HepG2 (cell line): ENCODE data around the gene LYG2. TPM values are rescaled to one million over a fixed set of nuclear protein-coding genes. Genes with fewer than 3 reads are reported as not detected.
"Not testable (repeated sequence)": the region's sequence is repeated elsewhere in the genome, so short reads cannot be mapped to it uniquely, and the experiment has no call there.

Source experiments
- ATAC-seq: fragments of 200-7000 bp; cut with Tn5 transposase; 3 replicates; pipeline ENCODE4 v1.9.1; 2020; ENCODE audit warnings: mild to moderate bottlenecking, moderate library complexity
- BruUV-seq: library from RNA; stranded (reverse); fragments of 400-500 nt; replicated peaks from 2 replicates; lab custom pipeline; 2021; lab: Mats Ljungman, UMichigan
- CTCF ChIA-PET: fragments of 300-600 bp; formaldehyde crosslinking; extraction: SDS; loops from one replicate; lab custom pipeline; 2021; ENCODE audit warnings: low total read pairs, inconsistent platforms, low intra/inter-chr PET ratio; lab: Yijun Ruan, JAX
- POLR2A ChIA-PET: fragments of 350-600 bp; sonication (Branson Sonifier 250); formaldehyde crosslinking; loops from one replicate; lab custom pipeline; 2020; ENCODE audit warnings: antibody characterized with exemption, inconsistent platforms; lab: Yijun Ruan, JAX
- DNase-seq: peaks from one replicate; pipeline ENCODE4 v3.0.0-alpha.2; 2015; ENCODE audit warnings: low spot score
- FAIRE-seq: peaks from 3 replicates; lab custom pipeline; 2011; peaks lifted over from hg19 to GRCh38; lab: Jason Lieb, UNC
- H2AFZ ChIP-seq: one replicate; pipeline ENCODE4 v1.6.1; 2011; ENCODE audit warnings: low read length, inconsistent platforms
- H3K27ac ChIP-seq: fragments of 300-600 bp; 3 replicates; pipeline ENCODE4 v1.8.0; 2011; ENCODE audit warnings: mixed run types, mild to moderate bottlenecking, mixed read lengths, low read length, inconsistent platforms; ENCODE audit not compliant: insufficient read depth; ENCODE audit errors: extremely low read length
- H3K27me3 ChIP-seq, 2 experiments: fragments of 200-600 bp in 1 of 2; 2 replicates in 1 of 2; 3 replicates in 1 of 2; pipeline versions ENCODE4 v1.6.0 to v1.8.0; 2011; ENCODE audit warnings: low read length in 2 of 2, mild to moderate bottlenecking in 2 of 2, moderate library complexity in 2 of 2, inconsistent platforms in 1 of 2; ENCODE audit not compliant: insufficient read depth in 2 of 2, control insufficient read depth in 1 of 2
- H3K36me3 ChIP-seq, 2 experiments: fragments of 200-600 bp in 1 of 2; replicated peaks in 1 of 2; 2 replicates in 1 of 2; 3 replicates in 1 of 2; pipeline versions ENCODE4 v1.5.1 to v1.8.0; 2011; ENCODE audit warnings: low read length in 2 of 2, inconsistent platforms in 1 of 2; ENCODE audit not compliant: insufficient read depth in 2 of 2, control insufficient read depth in 1 of 2
- H3K4me1 ChIP-seq: 2 replicates; pipeline ENCODE4 v1.5.1; 2012; ENCODE audit warnings: low read length, inconsistent platforms; ENCODE audit not compliant: insufficient read depth
- H3K4me2 ChIP-seq: 2 replicates; pipeline ENCODE4 v1.6.0; 2011; ENCODE audit warnings: low read depth, low read length, inconsistent platforms
- H3K4me3 ChIP-seq, 3 experiments: fragments of 200-600 bp in 1 of 3; sonication (generic), shearing (Covaris generic) in 1 of 3; replicated peaks in 1 of 3; 2 replicates each; pipeline ENCODE4 v1.5.1; 2011 to 2016; ENCODE audit warnings: low read length in 3 of 3, inconsistent platforms in 2 of 3, low read depth in 2 of 3, mild to moderate bottlenecking in 2 of 3, control low read depth in 1 of 3, mixed read lengths in 1 of 3; ENCODE audit not compliant: insufficient read depth in 1 of 3
- H3K79me2 ChIP-seq: one replicate; pipeline ENCODE4 v1.6.1; 2011; ENCODE audit warnings: low read length, inconsistent platforms; ENCODE audit not compliant: insufficient read depth
- H3K9ac ChIP-seq: 2 replicates; pipeline ENCODE4 v1.6.0; 2011; ENCODE audit warnings: mild to moderate bottlenecking, low read depth, low read length, inconsistent platforms; ENCODE audit not compliant: insufficient read depth
- H3K9me3 ChIP-seq: 2 replicates; pipeline ENCODE4 v1.5.1; 2012; ENCODE audit warnings: mild to moderate bottlenecking, low read length
- H4K20me1 ChIP-seq: 2 replicates; pipeline ENCODE4 v1.6.0; 2011; ENCODE audit warnings: inconsistent platforms, mild to moderate bottlenecking, low read length, moderate library complexity; ENCODE audit not compliant: insufficient read depth
- ERF ChIP-seq: IDR thresholded peaks from 2 replicates; pipeline ENCODE4 v1.6.1; 2018; ENCODE audit warnings: missing biosample characterization, missing genetic modification reagents
- ESRRA ChIP-seq: sonication (generic); formaldehyde crosslinking; IDR thresholded peaks from 2 replicates; pipeline ENCODE4 v1.5.1; 2020; ENCODE audit warnings: mild to moderate bottlenecking, low read depth, missing genetic modification reagents
- POGK ChIP-seq: sonication (generic); formaldehyde crosslinking; conservative IDR thresholded peaks from 2 replicates; pipeline ENCODE4 v1.8.0; 2022; ENCODE audit warnings: mild to moderate bottlenecking, moderate library complexity, missing genetic modification reagents
- TARDBP ChIP-seq: sonication (generic); formaldehyde crosslinking; IDR thresholded peaks from 2 replicates; pipeline ENCODE4 v1.8.0; 2022; ENCODE audit warnings: mild to moderate bottlenecking, missing genetic modification reagents
- ZFP36 ChIP-seq: fragments of 150-350 bp; IDR thresholded peaks from 2 replicates; pipeline ENCODE4 v1.6.1; 2018; ENCODE audit warnings: borderline replicate concordance, low read length, low read depth; ENCODE audit not compliant: partially characterized antibody
- ZGPAT ChIP-seq: IDR thresholded peaks from 2 replicates; pipeline ENCODE4 v1.6.1; 2016; ENCODE audit warnings: mild to moderate bottlenecking
- ZNF10 ChIP-seq: sonication (generic); formaldehyde crosslinking; IDR thresholded peaks from 2 replicates; pipeline ENCODE4 v1.4.0; 2020; ENCODE audit warnings: mild to moderate bottlenecking, low read depth, missing genetic modification reagents, borderline replicate concordance
- ZNF18 ChIP-seq: sonication (generic); formaldehyde crosslinking; IDR thresholded peaks from 2 replicates; pipeline ENCODE4 v1.8.0; 2022; ENCODE audit warnings: mild to moderate bottlenecking, missing genetic modification reagents; ENCODE audit not compliant: insufficient replicate concordance
- ZNF335 ChIP-seq: sonication (generic); formaldehyde crosslinking; IDR thresholded peaks from 2 replicates; pipeline ENCODE4 v1.4.0; 2020; ENCODE audit warnings: missing genetic modification reagents
- ZNF33A ChIP-seq: sonication (generic); formaldehyde crosslinking; IDR thresholded peaks from 2 replicates; pipeline ENCODE4 v1.5.1; 2020; ENCODE audit warnings: missing genetic modification reagents, mild to moderate bottlenecking, moderate library complexity, borderline replicate concordance
- ZNF34 ChIP-seq: sonication (generic); formaldehyde crosslinking; IDR thresholded peaks from 2 replicates; pipeline ENCODE4 v1.4.0; 2020; ENCODE audit warnings: mild to moderate bottlenecking, missing genetic modification reagents, borderline replicate concordance
- ZNF557 ChIP-seq: sonication (generic); formaldehyde crosslinking; IDR thresholded peaks from 2 replicates; pipeline ENCODE4 v1.4.0; 2020; ENCODE audit warnings: missing genetic modification reagents
- ZNF713 ChIP-seq: sonication (generic); formaldehyde crosslinking; IDR thresholded peaks from 2 replicates; pipeline ENCODE4 v1.4.0; 2020; ENCODE audit warnings: mild to moderate bottlenecking, missing genetic modification reagents
- ZNF883 ChIP-seq: sonication (generic); formaldehyde crosslinking; IDR thresholded peaks from 2 replicates; pipeline ENCODE4 v1.5.1; 2020; ENCODE audit warnings: mild to moderate bottlenecking, missing genetic modification reagents; ENCODE audit errors: not compliant biosample characterization
- WGBS: methylation state at CpG from one replicate; pipeline ENCODE4 v1.1.6; 2017; ENCODE audit warnings: low lambda C conversion rate; 5-methylcytosine and 5-hydroxymethylcytosine counted together
- in situ Hi-C: cut with HindIII; loops from 2 replicates; pipeline ENCODE4 v1.10.0; 2017; ENCODE audit warnings: low pct_unique_long_range_greater_than_20kb; ENCODE audit not compliant: extremely low pct_ligation_motif_present
- intact Hi-C: fragments of 100-400 bp; cut with micrococcal nuclease; formaldehyde crosslinking; loops from one replicate; pipeline ENCODE4 v1.10.0; 2022; ENCODE audit not compliant: unreplicated experiment
- polyA plus RNA-seq, 8 experiments: library from polyadenylated mRNA; depleted of rRNA in 3 of 8; stranded (reverse) in 7 of 8; unstranded in 1 of 8; fragments of >200 nt; fragmentation: Illumina TruSeq in 4 of 8; extraction: Trizol in 4 of 8; gene quantifications; 2 replicates each; pipeline versions ENCODE4 v1.2.1 to v1.2.3, GENCODE V29; 2011 to 2016; ENCODE audit warnings: low read depth in 4 of 8, missing spikeins in 1 of 8, mixed read lengths in 1 of 8; ENCODE audit not compliant: insufficient read depth in 1 of 8
- total RNA-seq, 5 experiments: library from RNA; depleted of rRNA; stranded (reverse); fragments of >200 nt; fragmentation: Illumina TruSeq; extraction: Trizol; gene quantifications; 2 replicates each; pipeline ENCODE4 v1.2.3, GENCODE V29; 2016; ENCODE audit warnings: low read depth in 1 of 5

LYG2 gene
- total and polyA plus RNA-seq, 2 of the 13 experiments (the other 11 are each of a cell fraction or from before 2014, with no cell fraction given) = 0.15 to 0.18 TPM

- BruUV-seq, in situ Hi-C loops, ATAC-seq, DNase-seq, H3K4me1 ChIP-seq, CTCF ChIA-PET, H3K9me3 ChIP-seq, POLR2A ChIA-PET, H3K9ac ChIP-seq, H3K36me3 ChIP-seq, H3K4me3 ChIP-seq, H4K20me1 ChIP-seq, H3K27me3 ChIP-seq, H3K79me2 ChIP-seq, H2AFZ ChIP-seq, intact Hi-C loops, H3K27ac ChIP-seq, H3K4me2 ChIP-seq: not testable (repeated sequence)
- 74% methylated on average over 2 of the region's 2 CpGs for WGBS
- peak; percentile 46 for FAIRE-seq
Measured at GRCh38 chr2:99301097-99301496, 45.6 kb upstream of the LYG2 start, which contains the start of gene LYG1. LYG1 (minus strand) TSS chr2:99301197; CDS start chr2:99295670, 5,527 bp downstream.

GRCh38 chr2:99299580-99299979 lies 44.1 kb upstream of the LYG2 start:
- Histone ChIP-seq H3K4me3 (no peak overlapping the region), H3K9ac (no peak overlapping the region), H3K9me3 (no peaks in the 10 kb centered on the region), H3K36me3 (no peaks in the 10 kb centered on the region), H3K4me2 (no peak overlapping the region), H3K27me3 (no peaks in the 10 kb centered on the region), H3K27ac (no peak overlapping the region), H3K4me1 (no peaks in the 10 kb centered on the region), H3K79me2 (no peaks in the 10 kb centered on the region), H2AFZ (no peak overlapping the region), H4K20me1 (no peaks in the 10 kb centered on the region)
- POLR2A ChIA-PET = no interaction called here
- FAIRE-seq = no peak
- BruUV-seq = no TSS peak
- CTCF ChIA-PET = no interaction called here
- 95% methylated on average over 7 of the region's 7 CpGs for WGBS
- ATAC-seq = no peak
- intact Hi-C loops (loop anchor here (2.0 kb wide), 1 partner anchor 19 kb away; no protein-coding TSS in a partner anchor), in situ Hi-C loops (no loop called here)
- no peak for DNase-seq
- TF ChIP-seq ZNF883 (CRISPR knock-in tag) (no peak), ZNF18 (CRISPR knock-in tag) (no peak), ZNF713 (CRISPR knock-in tag) (no peak), TARDBP (CRISPR knock-in tag) (no peak), ESRRA (no peak), ZNF34 (CRISPR knock-in tag) (no peak), ZNF10 (no peak), ZNF335 (CRISPR knock-in tag) (no peak), ZNF33A (no peak), ZGPAT (CRISPR knock-in tag) (no peak), POGK (CRISPR knock-in tag) (no peak), ZFP36 (no peak), ERF (CRISPR knock-in tag) (no peak), ZNF557 (no peak)
